Heart left ventricle (tissue), 16 donors: ENCODE results near the gene CSMD2. TPM values are rescaled to one million over a fixed set of nuclear protein-coding genes. Genes with fewer than 3 reads are reported as not detected.

Experiments used
- ATAC-seq, 4 donors: fragments of 200-7000 bp; cut with Tn5 transposase; one replicate each; pipeline ENCODE4 v1.9.1; 2020 to 2022; ENCODE audit warnings: moderate library complexity in 4 of 4, mild to moderate bottlenecking in 3 of 4, moderate number of reproducible peaks in 1 of 4
- DNase-seq, 5 donors: peaks; one replicate each; pipeline ENCODE4 v3.0.0-alpha.2; 2020
- H3K27ac ChIP-seq, 12 donors: fragments of 200-600 bp; sonication (generic) in 4 of 12; one replicate each; pipeline versions ENCODE4 v1.5.0 to v1.8.0; 2016 to 2022; ENCODE audit warnings: mild to moderate bottlenecking in 2 of 12
- H3K27me3 ChIP-seq, 9 donors: fragments of 200-600 bp; sonication (generic) in 2 of 9; one replicate each; pipeline versions ENCODE4 v1.5.1 to v1.8.0; 2016 to 2022; ENCODE audit warnings: mild to moderate bottlenecking in 3 of 9
- H3K36me3 ChIP-seq, 9 donors: fragments of 200-600 bp; sonication (generic) in 2 of 9; one replicate each; pipeline versions ENCODE4 v1.5.0 to v1.8.0; 2018 to 2022; ENCODE audit warnings: mild to moderate bottlenecking in 2 of 9
- H3K4me1 ChIP-seq, 12 donors: fragments of 200-600 bp; sonication (generic) in 4 of 12; one replicate each; pipeline versions ENCODE4 v1.5.0 to v1.8.0; 2016 to 2022; ENCODE audit warnings: mild to moderate bottlenecking in 3 of 12
- H3K4me3 ChIP-seq, 12 donors: fragments of 200-600 bp; sonication (generic) in 4 of 12; one replicate each; pipeline versions ENCODE4 v1.5.0 to v1.8.0; 2017 to 2022; ENCODE audit warnings: mild to moderate bottlenecking in 9 of 12, moderate library complexity in 4 of 12
- H3K9me3 ChIP-seq, 12 donors: fragments of 200-600 bp; sonication (generic) in 4 of 12; one replicate each; pipeline versions ENCODE4 v1.5.0 to v1.8.0; 2016 to 2022; ENCODE audit warnings: mild to moderate bottlenecking in 1 of 12
- POLR2A ChIP-seq, 2 donors: fragments of 450-650 bp; IDR thresholded peaks; one replicate each; pipeline ENCODE4 v1.6.1; 2017; ENCODE audit warnings: antibody characterized with exemption in 2 of 2, mild to moderate bottlenecking in 2 of 2, moderate library complexity in 2 of 2
- WGBS, 4 donors: extraction: QIAGEN DNeasy Blood & Tissue Kit in 2 of 4; methylation state at CpG; one replicate each; pipeline versions ENCODE4 v1.1.5 to v1.1.7; 2013 to 2018; 5-methylcytosine and 5-hydroxymethylcytosine counted together
- intact Hi-C, 10 donors: fragments of 100-400 bp; cut with DNase I; formaldehyde crosslinking; loops; one replicate each; pipeline versions ENCODE4 v1.11.1 to v1.14.2; 2022
- polyA plus RNA-seq, 2 donors: library from polyadenylated mRNA; stranded (reverse); fragments of 200-250 nt; gene quantifications; one replicate each; pipeline ENCODE4 v1.2.3, GENCODE V29; 2013
- total RNA-seq, 9 donors: library from RNA; depleted of rRNA in 2 of 9; stranded (reverse); fragments of >200 nt in 2 of 9; fragmentation: NEBNext Ultra II Directional in 3 of 9; extraction: Animal tissue kit (Norgen Biotek cat#: 25700) in 3 of 9; gene quantifications; one replicate each; pipeline versions ENCODE4 v1.1.0 to v1.2.4, GENCODE V29; 2016 to 2023
- TF ChIP-seq, protein P1 (sequence below), 12 donors: fragments of 200-600 bp; sonication (generic) in 4 of 12; IDR thresholded peaks; one replicate each; pipeline versions ENCODE4 v1.5.0 to v1.8.0; 2018 to 2022; ENCODE audit warnings: antibody characterized with exemption in 12 of 12, mild to moderate bottlenecking in 5 of 12
- donor health status: ischemic (EF 13 %, LVEDD 7.1; RV severe dilation, severe dysfunction).
- donor health status: healthy with polysubstance abuse.
- donor health status: DM: no; HTN: yes; CAD: no.
- donor health status: DM: no; HTN: no; CAD: no.
- donor health status: ischemic (EF 25% LVEDD 6.9; RV normal size, moderate dysfunction).
- donor health status: ischemic (EF 25% LVEDD 5.7; RV mildly dilated, moderate dysfunction).
- donor health status: healthy.
- donor health status: DM: yes; HTN: yes; CAD: no.
- donor health status: ischemic (EF 35%, LVEDD 5.7; RV mildly dilated, moderate dysfunction).
- donor health status: nonischemic (EF 11% LVEDD 7.7; RV severe dilation, severe dysfunction).
- donor health status: DM: yes; HTN: yes; CAD: no.
- donor health status: PGD.
- donor health status: ischemic (EF 29% LVEDD 5.4; RV normal size, mild dysfunction).
- donor health status: nonischemic (EF 23%, LVEDD 6.1; RV moderate dilation, normal function).

CSMD2 gene
- total and polyA plus RNA-seq, 11 donors: 0.02 to 0.79 (median 0.22) TPM

DNA sequence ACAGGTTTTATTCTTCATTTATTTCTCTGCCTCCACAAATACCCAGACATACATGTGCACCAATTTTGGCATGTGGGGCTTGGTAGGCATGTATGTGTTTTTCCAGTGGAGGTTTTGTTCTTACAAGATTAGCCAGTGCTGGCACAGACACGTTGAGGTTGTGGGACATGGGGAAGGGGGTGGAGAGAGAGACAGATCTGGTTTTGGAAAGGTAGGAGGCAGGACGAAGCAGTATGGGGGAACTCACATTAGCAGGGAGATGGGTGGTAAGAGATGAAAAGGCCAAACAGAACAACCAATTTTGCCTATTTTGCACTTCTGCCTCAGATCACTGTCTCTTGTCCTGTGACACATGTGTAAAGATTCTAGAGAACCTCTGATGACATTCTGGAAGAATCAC, 467.2 kb downstream of the CSMD2 start:
- Histone ChIP-seq H3K27me3 (peaks cover 0 to 15% (median 0%) of the 10 kb centered on the region in 9 donors), H3K4me3 (no peak overlapping the region), H3K27ac (no peak overlapping the region), H3K4me1 (no peaks in the 10 kb centered on the region), H3K36me3 (no peaks in the 10 kb centered on the region), H3K9me3 (peaks cover 0 to 3% (median 0%) of the 10 kb centered on the region in 12 donors)
- no peak for DNase-seq
- intact Hi-C loops: no loop called here
- no peak for ATAC-seq
- TF ChIP-seq POLR2A (IDR thresholded peaks at IDR 0.05): no peak
- TF ChIP-seq, protein P1, sequence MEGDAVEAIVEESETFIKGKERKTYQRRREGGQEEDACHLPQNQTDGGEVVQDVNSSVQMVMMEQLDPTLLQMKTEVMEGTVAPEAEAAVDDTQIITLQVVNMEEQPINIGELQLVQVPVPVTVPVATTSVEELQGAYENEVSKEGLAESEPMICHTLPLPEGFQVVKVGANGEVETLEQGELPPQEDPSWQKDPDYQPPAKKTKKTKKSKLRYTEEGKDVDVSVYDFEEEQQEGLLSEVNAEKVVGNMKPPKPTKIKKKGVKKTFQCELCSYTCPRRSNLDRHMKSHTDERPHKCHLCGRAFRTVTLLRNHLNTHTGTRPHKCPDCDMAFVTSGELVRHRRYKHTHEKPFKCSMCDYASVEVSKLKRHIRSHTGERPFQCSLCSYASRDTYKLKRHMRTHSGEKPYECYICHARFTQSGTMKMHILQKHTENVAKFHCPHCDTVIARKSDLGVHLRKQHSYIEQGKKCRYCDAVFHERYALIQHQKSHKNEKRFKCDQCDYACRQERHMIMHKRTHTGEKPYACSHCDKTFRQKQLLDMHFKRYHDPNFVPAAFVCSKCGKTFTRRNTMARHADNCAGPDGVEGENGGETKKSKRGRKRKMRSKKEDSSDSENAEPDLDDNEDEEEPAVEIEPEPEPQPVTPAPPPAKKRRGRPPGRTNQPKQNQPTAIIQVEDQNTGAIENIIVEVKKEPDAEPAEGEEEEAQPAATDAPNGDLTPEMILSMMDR (IDR thresholded peaks at IDR 0.05): no peak
- WGBS, 4 donors: 59 to 75% (median 63%) methylated on average over 2 of the region's 2 CpGs

DNA sequence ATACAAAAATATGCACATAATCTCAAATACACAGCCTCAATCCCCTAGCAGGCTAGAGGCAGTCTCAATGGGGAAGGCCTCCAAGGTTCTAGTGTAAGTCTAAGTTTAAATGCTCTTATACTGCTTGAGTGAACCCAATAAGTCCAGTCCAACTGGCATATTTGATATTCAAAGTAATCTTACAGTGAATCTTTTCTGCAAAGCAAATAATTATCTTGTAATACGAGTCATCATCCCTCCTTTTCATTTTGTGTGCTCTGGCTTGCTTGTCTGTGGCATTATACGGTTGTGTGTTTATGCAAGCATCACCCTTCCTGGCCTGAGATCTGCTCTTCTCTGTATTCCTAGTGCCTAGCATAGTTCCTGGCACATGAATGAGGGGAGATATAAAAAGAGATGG, 468.1 kb downstream of the CSMD2 start:
- no peak for DNase-seq
- no peak for ATAC-seq
- intact Hi-C loops: no loop called here
- WGBS, 4 donors: 72 to 82% (median 75%) methylated on average over 2 of the region's 2 CpGs
- Histone ChIP-seq H3K9me3 (no peaks in the 10 kb centered on the region), H3K36me3 (no peaks in the 10 kb centered on the region), H3K4me1 (no peaks in the 10 kb centered on the region), H3K27me3 (peaks cover 0 to 15% (median 0%) of the 10 kb centered on the region in 9 donors), H3K4me3 (no peak overlapping the region), H3K27ac (no peak overlapping the region)
- TF ChIP-seq, protein P1 (IDR thresholded peaks at IDR 0.05): no peak
- TF ChIP-seq POLR2A (IDR thresholded peaks at IDR 0.05): no peak

DNA sequence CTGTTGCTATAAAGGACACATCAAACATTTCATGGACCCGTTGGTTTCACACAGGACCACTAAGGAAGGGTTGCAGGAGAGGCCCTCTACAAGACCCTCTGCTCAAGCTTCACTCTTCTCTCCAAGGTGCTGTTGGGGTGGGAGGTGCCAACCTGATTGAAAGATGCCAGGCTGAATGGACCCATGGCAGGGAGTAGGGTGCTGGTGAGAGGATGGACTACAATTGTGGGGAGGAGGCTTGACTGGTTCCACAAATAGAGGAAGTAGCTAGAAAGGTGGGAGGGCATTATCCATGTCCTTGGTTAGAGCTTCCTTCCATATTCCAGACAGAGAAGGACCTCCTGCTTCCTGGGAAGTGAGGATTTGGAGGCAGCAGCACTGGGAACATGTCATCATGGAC, 468.7 kb downstream of the CSMD2 start:
- Histone ChIP-seq H3K9me3 (no peaks in the 10 kb centered on the region), H3K4me3 (no peak overlapping the region), H3K27me3 (peaks cover 0 to 15% (median 0%) of the 10 kb centered on the region in 9 donors), H3K4me1 (no peaks in the 10 kb centered on the region), H3K36me3 (no peaks in the 10 kb centered on the region), H3K27ac (no peak overlapping the region)
- 68 to 86% (median 74%) methylated on average over 1 of the region's 1 CpG for WGBS, 4 donors
- ATAC-seq (no peak), DNase-seq (no peak)
- intact Hi-C loops: no loop called here
- TF ChIP-seq, protein P1 (IDR thresholded peaks at IDR 0.05): no peak
- no peak for TF ChIP-seq POLR2A (IDR thresholded peaks at IDR 0.05)

DNA sequence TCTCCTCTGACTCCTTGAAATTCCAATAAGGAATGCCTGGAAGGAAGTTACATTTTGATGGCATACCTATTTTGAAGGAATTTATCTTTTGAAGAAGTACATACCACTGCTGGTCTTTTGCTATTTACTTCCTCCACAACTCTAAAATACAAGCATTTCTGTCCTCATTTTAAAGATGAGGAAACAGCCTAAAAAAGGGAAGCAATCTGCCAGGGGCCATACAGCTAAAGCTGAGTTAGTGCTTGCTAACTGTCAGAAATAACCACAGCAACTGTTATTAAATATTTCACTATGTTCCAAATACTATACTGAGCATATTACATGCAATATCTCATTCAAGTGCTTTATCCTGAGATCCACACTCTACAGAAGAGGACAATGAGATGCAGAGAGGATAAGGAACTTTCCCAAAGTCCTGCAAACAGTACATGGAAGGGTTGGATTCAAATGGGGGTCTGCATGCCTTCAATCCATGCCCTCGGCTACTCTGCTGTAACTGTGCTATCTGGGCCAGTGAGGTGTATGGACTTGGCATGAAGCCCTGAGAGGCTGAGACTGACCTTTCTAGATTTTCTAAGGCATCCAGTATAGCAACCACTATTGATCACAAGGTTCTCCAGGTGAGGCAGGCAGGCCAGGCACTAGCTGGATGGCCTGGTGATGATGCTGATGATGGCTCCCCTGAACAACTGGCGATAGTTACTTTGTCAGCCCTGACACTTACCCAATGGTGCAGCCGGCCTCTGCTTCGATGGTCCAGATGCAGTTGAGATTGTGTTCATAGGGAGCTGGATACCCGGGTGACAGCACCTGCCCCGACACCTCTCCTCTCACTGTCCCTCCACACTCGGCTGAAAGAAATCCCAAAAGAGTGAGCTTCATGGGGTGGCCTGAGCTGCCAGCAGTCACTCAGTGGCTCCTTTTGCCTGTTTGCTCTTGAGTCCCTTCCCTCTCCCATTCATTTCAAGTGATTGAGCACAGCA, 472.5 kb downstream of the CSMD2 start:
- Histone ChIP-seq H3K27ac (no peak overlapping the region), H3K4me3 (no peak overlapping the region), H3K27me3 (peaks cover 0 to 10% (median 0%) of the 10 kb centered on the region in 9 donors), H3K36me3 (no peaks in the 10 kb centered on the region), H3K4me1 (no peaks in the 10 kb centered on the region), H3K9me3 (no peaks in the 10 kb centered on the region)
- DNase-seq (no peak), ATAC-seq (no peak)
- intact Hi-C loops: no loop called here
- WGBS, 4 donors: 87 to 91% (median 91%) methylated on average over 7 of the region's 7 CpGs
- TF ChIP-seq POLR2A (IDR thresholded peaks at IDR 0.05): no peak
- TF ChIP-seq, protein P1 (IDR thresholded peaks at IDR 0.05): no peak
